NCI-H1417 treated with DMSO at 0.1 percent for 48 hours (cell line): ENCODE results near the gene ACSF3.

Source experiments
- DNase-seq: peaks from one replicate; lab custom pipeline; 2025; lab: John Stamatoyannopoulos, UW

ACSF3 gene

DNA sequence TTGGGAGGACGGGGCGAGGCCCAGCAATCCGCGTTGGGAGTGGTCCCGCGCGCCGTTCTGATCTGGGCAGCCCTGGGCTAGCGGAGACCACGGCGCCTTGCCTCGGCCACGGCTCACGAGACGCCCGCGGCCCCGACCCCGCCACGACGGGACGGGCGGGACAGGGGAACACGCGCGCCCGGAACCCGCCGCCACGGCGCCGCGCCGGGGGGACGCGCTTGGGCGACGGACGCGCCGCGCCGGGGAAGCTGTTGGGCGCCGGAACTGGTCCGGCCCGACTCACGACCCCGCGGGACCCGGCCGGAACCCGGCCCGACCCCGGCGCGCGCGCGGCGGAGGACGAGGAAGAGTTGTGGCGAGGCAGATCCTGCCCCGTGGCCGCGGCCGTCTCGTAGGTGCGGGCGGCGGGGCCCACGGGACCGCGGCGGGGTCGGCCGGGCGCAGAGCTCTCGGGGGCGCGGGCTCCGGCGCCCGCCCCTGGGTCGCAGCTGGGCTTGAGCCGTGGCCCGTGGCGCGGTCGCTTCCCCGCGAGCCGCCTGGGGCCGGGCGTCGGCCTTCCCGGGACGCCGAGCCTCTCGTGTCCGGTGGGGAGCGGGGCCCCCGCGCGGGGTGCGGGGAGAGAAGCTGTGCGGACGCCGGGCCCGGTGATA lies at the start of gene ACSF3:
Gene ACSF3, plus strand, starts transcription at position 251 of the 650 bp plus-strand sequence. CDS start 6,830 bp downstream, outside the sequence.
- no peak for DNase-seq

DNA sequence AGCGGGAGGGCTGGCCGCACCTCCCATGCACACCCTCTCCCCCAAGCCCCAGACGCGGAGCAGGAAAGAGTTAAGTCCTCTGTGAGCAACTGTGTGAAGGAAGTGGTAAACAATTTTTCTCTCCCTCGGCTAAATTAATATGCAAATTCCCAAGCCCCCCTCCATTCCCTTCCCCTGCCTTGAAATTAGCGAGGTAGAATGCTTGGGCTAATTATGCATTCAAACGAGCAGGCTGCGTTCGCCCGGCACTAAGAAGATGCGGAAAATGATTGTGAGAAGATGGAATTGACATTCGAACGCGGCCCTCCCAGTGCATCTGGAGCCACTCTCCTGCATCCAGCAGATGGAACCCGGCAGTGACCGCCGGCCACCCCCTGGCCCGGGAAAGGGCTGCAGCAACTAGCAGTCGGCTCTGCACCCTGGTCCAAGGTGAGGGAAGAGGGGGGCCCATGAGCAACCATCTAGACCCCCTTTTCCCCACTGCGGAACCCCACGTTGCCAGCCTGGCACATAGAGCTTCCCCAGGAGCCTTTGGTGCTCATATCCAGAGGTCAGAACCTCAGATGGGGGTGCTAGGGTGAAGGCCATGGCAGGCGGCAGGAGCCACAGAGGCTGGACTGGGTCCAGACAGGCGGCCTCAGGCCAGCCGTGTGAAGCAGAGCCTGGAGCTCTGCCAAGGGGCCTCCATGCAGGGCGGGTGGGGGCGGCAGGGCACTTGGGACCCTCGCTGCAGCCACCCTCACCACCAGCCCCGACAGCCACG lies 49.1 kb upstream of the ACSF3 start:
- no peak for DNase-seq

DNA sequence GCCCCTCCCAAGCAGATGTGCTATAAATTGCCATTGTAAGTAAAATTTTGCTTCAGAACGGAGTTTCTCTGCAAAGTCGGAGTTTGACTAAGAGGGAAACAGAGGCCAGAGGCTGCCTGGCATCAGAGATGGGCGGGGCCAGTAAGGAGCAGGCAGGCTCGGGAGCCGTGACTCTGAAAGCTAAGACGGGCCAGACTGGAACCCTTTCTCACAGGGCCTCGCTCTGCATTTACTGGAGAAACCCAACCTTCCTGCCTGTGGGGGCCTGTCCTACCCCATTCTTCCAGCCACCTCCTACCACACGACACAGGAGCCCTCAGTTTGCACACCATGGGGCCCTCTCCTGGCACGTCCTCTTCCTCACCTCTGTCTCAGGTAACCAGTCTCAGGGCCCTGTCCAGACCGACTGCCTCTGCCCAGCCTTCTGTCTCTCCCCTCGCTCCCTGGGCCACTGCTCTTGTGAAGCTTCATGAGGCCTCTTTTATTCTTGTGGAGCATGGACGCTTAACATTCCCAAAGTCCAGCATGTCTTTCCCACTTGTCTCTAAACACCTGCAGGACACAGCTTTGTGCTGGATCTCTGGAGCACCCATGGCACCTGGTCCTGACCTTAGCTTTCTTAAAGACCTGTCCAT lies 48.4 kb upstream of the ACSF3 start:
- DNase-seq = no peak

DNA sequence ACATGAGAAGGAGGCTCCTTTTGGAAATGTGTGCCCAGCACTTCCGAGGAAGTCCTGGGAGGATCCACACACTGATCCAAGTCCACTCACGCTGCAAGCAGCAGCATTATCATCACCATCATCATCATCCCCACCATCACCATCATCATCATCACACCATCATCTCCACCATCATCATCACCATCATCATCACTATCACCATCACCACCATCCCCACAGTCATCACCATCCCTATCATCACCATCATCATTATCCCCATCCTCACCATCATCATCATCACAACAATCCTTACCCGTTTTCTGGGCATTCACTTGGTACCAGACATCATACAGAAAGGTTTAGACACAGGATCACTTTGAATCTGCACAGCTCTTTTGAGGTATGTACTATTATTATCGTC lies 47.8 kb upstream of the ACSF3 start:
- no peak for DNase-seq

DNA sequence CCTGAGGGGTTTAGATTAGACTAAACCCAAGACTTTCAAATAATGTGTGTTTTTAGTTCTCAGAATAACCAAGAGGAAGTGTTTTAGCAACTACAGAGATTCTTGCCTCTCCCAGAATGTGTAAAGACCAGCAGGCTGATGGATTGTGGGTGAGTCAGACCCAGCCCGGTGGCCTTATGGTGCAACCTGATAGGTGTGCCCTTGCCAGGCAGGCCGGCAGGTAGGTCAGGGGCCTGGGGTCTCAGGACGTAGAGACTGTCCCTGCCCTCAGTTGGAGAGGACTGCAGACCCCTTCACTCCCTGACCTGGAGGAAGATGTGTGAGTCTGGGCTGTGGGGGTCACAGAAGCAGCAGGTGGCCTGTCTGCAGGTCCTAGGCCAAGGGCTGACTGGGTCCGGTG lies 47.2 kb upstream of the ACSF3 start:
- DNase-seq = no peak

DNA sequence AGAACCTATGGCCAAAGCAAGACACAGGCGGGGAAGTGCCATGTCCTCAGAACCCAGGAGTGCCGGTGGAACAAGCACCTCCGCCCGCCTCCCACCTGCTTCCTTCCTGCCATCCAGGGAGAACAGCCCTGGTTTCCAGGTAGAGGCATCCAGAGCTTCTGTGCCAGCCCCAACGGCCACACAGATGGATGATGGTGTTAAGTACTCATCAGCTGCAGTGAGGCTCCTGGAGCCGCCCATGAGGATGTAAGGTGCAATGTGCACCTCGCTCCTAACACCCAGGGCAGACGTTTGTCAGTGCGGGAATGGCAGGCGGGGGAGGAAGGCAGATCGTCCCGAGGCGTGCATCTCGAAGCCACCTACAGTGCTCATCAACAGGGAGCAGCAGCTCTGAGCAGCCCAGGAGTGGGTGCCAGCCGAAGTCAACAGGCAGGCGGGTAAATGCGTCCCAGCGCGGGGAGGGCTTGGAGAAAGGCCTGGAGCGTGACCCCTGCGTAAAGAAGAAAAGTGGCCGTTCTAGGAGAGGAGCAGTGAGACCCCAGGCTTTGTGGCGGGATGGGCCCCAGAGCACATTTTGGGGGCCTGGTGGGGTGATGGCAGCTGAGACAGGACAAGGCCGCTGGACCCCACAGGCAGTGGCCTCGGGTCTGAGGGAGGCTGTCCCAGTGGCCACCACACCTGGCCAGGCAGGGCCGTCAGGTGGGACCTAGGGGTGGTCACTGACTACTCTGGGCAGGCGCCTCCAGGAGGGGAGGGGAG lies 46.1 kb upstream of the ACSF3 start:
- DNase-seq = no peak

DNA sequence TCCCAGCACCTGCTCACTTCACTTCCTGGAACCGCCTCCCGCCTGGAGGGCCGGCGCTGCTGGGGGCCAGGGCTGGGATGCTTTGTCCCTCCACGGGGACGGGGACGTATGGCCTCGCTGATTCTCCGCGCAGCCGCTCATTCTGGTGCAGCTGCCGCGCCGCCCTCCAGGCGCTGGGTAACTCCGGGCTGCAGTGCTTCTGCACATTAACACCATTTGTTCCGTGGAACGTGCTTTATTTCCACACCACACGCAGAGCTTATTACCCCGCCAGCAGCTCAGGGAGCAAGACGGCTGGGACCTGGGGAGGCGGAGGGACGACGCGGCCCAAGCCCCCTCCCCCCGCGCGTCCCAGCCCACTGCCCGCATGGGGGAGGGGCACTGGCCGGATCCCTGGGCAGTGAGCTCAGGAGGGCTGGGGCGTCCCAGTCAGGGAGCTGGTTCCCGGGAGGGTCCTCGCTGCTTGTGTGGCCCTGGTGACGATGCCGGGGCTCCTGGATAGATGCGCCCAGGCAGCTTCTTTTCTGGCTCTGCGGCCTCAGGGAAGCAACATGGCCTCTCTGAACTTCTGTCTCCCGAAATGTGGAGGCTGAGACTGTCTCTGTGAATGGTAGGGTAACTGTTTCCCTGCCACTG lies 45.4 kb upstream of the ACSF3 start:
- no peak for DNase-seq

DNA sequence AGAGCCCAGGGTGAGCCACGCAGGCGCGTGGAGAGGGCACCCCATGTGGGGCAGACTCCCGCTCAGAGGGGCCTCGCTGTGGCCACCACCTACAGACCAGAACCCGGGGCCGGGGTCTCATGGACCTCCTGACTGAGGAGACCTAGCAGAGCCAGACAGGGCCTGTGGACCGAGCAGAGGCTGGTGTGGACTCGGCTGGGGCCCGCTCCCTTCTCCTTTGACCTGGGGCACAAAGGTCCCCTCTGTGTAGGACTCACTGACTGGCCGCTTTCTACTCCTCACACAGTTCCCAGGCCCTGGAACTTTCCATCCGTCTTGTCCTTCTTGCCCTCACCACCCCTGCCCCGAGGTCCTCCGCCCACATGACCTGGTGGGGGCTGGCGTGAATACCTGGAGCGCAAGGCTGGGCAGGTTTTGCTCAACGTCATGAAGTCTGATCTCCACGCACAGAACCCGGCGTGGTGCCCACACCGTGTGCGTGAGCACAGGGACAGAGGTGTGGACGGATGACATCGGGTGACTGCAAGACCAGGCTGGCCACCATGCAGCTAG lies 44.7 kb upstream of the ACSF3 start:
- no peak for DNase-seq

DNA sequence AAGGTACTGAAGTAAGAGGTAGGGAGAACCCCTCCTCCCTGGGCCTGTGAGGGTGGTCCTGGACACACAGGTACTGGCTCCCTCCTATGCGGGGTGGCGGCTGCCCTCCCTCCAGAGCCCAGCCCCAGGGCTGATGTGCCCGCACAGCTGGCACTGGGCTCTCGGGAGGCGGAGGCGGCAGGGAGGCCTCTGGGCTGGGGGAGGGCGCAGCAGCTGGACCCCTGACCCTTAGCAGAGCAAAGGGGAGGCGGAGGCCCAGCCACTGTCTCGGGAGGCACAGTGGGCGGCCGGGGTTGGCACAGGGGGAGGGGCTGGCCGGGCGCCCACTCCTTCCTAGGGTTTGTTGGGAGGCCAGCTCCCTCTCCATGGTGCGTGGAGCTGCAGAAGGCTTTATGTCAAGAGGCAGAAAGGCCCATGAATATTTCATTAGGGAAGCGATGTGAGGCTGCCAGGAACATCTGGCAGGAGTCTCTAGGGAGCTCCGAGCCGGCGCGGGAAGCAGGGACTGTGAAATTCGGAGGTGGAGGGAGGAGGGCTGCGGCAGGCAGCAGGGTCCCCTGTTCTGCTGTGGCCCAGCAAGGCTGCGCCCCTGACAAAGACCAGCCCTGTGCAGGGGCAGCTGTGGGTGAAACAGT lies 44.1 kb upstream of the ACSF3 start:
- no peak for DNase-seq

DNA sequence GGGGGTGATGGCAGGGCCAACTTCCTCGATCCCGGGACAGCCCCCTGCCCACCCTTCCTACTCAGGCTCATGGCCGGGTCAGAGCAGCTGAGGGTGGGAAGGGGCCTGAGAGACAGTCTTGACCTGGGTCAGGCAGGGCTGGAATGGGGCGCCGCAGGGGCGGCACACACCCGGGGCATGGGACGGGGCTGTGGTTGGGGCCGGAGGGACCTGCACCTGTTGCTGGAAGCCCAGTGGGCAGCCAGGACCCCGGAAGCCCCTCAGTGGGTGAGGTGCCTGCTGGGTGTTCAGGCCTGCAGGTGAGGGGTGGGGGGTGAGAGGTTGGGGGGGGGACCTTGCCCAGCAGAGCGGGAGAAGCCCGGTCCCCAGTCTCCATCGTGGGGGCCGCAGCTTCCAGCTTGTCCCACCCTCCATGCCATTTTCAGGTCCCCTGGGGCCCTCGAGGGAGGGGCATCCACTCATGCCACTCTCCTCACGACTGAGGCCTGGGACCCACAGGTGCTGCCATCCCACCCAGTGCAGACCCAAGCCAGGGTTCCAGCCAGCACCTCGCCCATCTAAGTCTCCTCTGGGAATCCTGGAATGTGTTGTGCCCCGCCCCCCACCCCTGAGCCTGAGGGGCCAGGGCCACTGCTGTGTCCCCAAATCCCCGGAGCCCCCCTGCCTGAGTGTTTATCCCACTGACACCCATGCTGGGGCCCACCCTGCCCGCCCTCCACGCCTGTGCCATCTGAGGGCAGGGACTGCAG lies 43.4 kb upstream of the ACSF3 start:
- DNase-seq = no peak

DNA sequence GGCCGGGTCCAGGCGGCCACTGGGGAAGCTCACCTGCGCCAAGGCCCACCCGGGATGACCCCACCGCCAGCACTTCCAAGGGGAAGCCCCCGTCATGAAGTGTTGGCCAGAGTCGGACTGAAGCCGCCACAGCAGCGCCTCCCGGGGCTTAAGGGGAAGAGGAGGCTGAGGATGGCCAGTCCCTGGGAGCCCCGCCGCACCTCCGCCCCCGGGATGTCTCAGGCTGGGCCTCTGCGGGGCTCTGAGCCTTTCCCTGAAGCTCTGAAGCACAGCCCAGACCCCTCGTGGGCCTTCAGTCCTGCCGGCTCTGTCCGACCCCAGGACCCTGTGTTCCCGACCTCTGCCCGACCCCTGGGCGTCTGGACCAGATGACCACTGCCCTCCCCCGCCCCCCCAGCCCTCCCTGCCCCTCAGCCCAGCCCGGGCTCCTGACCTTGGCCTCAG lies 42.8 kb upstream of the ACSF3 start:
- no peak for DNase-seq

DNA sequence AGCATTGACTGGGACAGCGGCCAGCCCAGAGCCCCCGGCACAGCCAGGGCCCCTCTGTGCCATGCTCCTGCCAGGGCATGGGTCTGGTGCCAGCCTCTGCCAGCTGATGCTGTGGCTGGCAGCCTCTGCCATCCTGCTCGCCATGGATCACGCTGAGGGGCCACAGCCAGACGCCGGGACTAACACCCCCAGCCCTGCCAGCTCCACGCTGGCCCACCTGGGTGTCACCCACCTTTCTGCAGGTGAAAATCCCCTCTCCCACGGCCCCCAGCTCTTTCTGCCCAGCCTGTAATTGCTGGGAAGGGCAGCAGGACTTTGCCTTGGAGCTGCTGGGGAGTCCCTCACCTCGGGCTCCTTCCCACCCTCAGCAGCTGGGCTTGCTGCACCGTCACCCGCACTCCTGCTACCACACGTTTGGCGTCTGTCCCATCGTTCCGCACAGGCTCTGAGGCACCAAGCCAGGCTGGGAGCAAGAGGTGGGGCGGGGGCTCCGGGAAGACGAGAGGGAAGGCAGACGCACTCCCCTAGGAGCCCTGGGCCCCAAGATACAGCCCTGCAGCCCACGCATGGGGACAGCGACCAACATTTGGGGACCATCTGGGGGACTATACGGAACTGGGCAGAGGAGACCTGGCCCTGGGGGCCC lies 42.0 kb upstream of the ACSF3 start:
- no peak for DNase-seq

DNA sequence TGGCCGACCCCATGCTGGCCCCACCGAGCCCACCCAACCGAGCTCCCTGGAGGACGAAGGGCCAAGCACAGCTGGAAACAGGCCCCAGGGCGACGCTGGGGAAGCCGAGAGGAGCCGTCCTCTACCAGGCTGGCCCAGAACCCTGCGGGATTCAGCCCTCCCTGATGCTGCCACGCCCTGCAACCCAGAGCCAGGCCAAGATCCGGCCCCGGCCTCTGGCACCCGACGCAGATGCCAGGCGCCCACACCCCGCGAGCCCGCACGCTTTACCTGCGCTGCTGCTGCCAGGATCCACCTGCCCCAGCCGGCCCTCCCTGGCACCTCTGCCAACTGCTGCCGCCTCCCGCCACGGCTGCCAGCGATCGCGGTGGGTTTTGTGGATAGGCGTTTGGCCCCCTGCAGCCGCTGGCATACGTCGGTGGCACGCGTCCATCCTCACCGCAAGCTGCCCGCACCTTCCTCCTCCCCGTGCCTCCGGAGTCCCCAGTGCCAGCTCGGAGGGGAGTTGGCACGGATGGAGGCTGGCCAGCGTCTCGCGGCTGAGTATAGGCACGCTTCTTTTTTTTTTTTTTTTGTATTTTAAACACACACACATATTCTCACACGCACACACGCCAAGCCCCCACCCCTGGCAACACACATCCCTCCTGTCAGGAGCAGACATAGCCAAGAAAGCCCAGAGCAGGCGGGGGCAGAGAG lies 41.3 kb upstream of the ACSF3 start:
- DNase-seq = no peak

DNA sequence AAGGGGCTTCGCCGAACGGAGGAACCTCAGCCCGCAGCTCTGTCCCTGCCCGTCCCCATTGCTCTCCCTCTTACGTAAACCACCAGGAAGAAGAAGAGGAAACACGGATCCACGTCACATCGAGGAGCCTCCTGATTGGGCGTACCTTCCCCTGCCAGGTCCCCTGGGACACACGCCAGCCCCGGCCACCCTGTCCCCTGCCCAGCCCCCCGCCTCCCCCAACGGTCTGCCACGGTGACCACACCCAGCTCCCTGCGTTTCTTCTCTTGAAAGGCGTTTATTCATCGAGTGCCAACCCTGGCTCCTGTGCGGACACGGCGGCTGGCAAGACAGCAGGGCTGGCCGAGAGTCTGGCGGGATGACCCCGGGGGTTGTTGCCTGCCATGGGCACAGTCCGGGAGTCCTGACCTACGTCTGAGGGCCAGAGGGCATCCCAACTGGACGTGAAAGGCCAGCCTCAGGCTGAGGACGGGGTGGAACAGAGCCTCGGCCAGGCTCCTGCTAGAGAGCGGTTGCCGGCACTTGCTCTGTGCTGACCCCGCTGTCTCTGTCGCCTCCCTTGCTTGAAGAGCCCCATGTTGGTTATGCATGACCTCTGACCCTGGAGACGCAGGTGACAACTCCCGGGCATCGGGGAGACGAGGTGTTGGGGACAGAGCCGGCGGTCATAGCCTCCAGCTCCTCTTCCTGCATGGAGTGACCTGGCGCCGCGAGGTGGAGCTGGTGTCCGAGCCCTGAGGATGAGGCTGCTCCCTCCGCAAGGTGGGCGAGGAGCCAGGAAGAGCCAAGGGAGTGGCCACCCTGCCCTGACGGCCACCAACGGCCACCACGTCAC lies 40.5 kb upstream of the ACSF3 start:
- DNase-seq = peak; percentile 26

DNA sequence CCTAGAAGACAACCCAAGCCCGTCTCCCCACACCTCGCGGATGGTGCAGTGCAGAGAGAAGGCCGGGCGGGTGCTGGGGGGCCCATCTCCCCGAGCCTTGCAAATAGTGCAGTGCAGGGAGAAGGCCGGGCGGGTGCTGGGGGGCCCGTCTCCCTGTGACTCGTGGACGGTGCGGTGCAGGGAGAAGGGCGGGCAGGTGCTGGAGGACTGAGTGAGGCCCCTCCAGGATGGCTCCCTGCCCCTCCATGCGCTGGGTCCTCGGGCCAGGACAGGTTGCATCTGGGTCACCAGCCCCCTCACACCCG lies 40.0 kb upstream of the ACSF3 start:
- DNase-seq = no peak

DNA sequence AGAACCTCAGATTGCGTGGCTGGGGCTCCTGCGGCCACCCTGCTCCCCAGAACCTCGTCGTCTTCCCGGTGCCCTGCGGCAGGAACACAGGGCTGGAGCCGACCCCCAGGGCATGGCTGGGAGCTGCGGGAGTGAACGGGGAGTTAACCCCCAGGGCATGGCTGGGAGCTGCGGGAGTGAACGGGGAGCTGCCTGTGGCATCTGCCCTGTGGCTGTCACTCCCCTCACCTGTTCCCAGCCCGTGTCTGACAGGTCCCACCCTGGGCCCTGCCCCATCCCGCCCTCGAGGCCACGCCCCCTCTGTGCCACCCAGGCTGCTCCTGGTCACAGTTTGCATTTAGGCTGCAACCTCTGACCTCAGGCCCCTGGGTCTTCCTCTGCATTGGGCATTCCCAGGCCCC lies 39.4 kb upstream of the ACSF3 start:
- DNase-seq = no peak

DNA sequence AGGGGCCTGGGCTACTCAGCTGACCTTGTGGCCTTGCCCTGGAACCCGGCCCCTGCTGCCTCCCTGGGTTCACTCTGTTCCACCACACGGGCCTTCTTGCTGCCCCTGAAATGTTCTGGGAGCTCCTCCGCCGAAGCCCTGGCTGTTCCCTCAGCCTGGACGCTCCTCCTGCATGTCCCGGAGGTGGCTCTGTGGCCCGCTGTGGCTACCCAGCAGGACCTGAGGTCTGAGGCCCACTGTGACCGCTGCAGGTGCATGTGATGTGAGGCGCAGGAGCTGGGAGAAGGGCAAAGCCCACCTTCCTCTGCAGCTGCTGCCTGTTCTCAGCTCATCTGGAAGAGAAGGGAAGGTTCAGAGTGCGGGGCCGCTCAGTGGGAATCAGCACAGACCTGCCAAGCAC lies 38.9 kb upstream of the ACSF3 start:
- DNase-seq = no peak

DNA sequence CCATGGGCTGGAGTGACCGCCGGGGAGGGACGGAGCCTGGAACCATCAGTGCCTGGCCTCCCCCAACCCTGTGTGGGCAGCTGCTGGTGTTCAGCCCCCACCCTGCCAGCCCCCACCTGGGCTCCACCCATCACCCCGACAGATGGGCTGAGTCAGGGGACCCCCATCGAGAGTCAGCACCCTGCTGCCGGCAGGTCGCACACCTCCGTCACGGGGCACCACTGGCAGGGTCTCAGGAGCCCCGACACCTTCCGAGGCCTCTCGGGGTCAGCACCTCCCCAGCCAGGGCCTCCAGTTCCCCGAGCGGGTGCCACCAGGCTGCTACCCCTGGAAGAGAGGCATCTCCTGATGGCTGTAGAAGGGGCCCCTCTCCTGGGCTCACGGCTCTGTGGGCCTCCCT lies 38.3 kb upstream of the ACSF3 start:
- no peak for DNase-seq
